IPS-18a (cell line): ENCODE measurements around the gene TACR1.

Experiments used
- H3K27ac ChIP-seq: one replicate; pipeline ENCODE4 v1.5.1; 2013; ENCODE audit warnings: low read length
- H3K27me3 ChIP-seq: one replicate; pipeline ENCODE4 v1.6.1; 2013; ENCODE audit warnings: mild to moderate bottlenecking, low read length; ENCODE audit not compliant: control insufficient read depth, insufficient read depth
- H3K36me3 ChIP-seq: one replicate; pipeline ENCODE4 v1.6.1; 2013; ENCODE audit warnings: low read depth, low read length; ENCODE audit not compliant: control insufficient read depth
- H3K4me1 ChIP-seq: one replicate; pipeline ENCODE4 v1.6.1; 2013; ENCODE audit warnings: low read depth, low read length; ENCODE audit not compliant: control insufficient read depth
- H3K4me3 ChIP-seq: one replicate; pipeline ENCODE4 v1.5.1; 2013; ENCODE audit warnings: low read length
- H3K9ac ChIP-seq: one replicate; pipeline ENCODE4 v1.6.1; 2013; ENCODE audit warnings: mild to moderate bottlenecking, low read length, moderate library complexity
- H3K9me3 ChIP-seq: one replicate; pipeline ENCODE4 v1.6.1; 2013; ENCODE audit warnings: low read depth, low read length; ENCODE audit not compliant: control insufficient read depth

Gene TACR1

DNA sequence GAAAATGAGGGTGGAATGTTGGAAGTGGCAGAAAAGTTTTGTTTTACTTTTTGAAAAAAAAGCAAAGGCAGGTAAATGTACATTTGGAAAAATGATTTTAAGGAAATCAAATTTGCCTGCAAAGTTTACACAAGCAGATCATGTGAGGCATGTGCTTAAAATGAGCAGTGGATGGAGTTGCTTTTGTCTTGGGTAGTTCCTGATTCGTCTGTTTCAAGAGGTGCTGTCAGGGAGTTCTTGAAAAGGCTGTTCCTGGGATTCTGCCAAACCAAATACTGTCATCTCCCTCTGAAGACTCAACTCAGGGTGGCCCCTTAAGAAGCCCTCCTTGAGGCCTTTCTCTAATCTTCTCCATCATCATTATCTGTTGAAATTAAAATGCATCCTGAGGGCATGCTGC, 59.0 kb downstream of the TACR1 start:
- Histone ChIP-seq H3K27ac (no peak overlapping the region), H3K9me3 (no peaks in the 10 kb centered on the region), H3K36me3 (no peaks in the 10 kb centered on the region), H3K27me3 (no peaks in the 10 kb centered on the region), H3K4me3 (no peak overlapping the region), H3K4me1 (no peaks in the 10 kb centered on the region), H3K9ac (no peak overlapping the region)

DNA sequence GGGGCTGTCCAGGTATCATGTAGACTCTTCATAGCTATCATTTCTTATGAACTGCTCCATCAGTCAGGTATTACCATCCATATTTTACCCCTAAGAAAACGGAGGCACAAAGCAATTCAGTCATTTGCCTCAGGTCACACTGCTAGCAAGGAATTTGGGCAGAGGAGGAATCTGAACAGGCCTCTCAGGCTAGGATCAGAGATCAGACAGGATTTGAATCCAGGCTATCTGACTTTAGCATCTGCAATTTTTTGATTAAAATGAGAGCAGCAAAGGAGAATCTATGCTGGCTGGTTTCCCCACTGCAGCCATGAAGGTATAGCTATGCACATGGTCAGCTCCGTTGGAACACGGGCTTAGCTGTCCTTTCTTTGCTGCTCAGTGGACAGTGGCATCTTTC, 60.1 kb downstream of the TACR1 start:
- Histone ChIP-seq H3K27ac (no peak overlapping the region), H3K27me3 (no peaks in the 10 kb centered on the region), H3K9ac (no peak overlapping the region), H3K9me3 (no peaks in the 10 kb centered on the region), H3K4me3 (no peak overlapping the region), H3K36me3 (no peaks in the 10 kb centered on the region), H3K4me1 (no peaks in the 10 kb centered on the region)

DNA sequence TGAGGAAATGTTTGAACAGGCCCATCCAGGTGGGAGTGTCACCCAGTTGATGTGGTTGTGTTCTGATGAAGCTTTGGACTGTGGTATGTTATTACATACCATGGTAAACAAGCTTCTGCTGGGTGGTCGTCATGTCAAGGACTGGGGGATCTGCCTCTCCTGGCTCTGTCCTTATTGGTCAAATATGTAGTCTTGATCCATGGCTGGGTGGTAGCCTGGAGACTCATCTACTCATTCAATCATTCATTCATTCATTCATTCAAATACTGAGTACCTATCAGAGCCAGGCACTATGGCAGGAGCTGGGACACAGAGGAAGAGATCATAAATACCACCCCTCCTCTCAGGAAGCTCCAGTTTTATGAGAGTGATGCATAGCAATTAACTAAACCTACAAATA, 60.8 kb downstream of the TACR1 start:
- Histone ChIP-seq H3K27ac (no peak overlapping the region), H3K27me3 (no peaks in the 10 kb centered on the region), H3K4me3 (no peak overlapping the region), H3K9me3 (no peaks in the 10 kb centered on the region), H3K36me3 (no peaks in the 10 kb centered on the region), H3K9ac (no peak overlapping the region), H3K4me1 (no peaks in the 10 kb centered on the region)

DNA sequence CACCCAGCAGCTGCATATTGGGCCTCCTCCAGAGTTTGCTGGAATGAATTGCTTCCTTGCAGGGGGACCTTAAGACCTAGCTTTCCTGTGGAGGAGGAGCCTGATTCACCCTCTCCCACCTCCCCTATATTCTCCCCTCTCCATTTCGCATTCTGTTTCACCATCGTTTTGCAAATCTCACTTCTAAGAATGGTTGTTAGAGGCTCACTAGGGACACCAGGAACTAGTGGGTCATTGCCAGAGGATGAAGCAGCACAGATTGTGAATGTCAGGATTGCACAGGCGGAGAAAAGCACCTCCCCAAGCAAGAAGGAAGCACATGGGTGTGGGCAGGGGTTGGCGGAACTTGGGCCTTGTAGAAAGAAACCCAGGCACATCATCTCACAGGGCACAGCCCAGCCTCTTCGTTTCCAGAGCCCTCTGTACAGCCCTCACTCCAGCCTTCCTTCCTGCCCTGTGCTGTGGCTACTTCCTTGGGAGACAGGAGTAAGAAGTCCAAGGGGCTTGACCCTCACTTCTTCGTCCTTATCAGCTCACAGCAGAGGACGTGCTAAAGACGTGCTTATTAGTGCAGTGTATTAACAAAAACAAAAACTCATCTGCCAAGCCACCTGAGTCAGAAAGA, 63.4 kb downstream of the TACR1 start:
- Histone ChIP-seq H3K27me3 (no peaks in the 10 kb centered on the region), H3K36me3 (no peaks in the 10 kb centered on the region), H3K4me3 (no peak overlapping the region), H3K9ac (no peak overlapping the region), H3K27ac (no peak overlapping the region), H3K4me1 (peaks cover 3% of the 10 kb centered on the region), H3K9me3 (no peaks in the 10 kb centered on the region)

DNA sequence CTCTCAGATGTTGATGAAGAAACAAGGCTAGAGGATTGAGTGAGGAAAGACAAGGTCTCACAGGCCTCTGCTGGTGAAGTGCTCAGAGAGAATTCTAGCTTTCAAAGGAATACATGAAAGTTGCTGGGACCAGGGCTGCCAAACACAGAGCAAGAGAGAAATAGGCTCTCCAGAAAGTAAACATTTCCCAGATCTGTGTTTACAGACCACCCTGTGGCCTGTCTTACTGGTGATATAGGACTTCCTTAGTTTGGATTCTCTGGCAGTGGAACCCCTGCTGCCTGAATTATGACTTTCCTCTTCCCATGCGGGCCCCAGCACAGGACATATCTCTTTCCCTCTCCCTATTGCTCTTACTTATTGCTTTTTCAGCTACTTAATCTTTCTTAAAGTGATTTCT, 64.5 kb downstream of the TACR1 start:
- Histone ChIP-seq H3K36me3 (no peaks in the 10 kb centered on the region), H3K4me1 (peaks cover 3% of the 10 kb centered on the region), H3K9me3 (no peaks in the 10 kb centered on the region), H3K27ac (no peak overlapping the region), H3K9ac (no peak overlapping the region), H3K4me3 (no peak overlapping the region), H3K27me3 (no peaks in the 10 kb centered on the region)

DNA sequence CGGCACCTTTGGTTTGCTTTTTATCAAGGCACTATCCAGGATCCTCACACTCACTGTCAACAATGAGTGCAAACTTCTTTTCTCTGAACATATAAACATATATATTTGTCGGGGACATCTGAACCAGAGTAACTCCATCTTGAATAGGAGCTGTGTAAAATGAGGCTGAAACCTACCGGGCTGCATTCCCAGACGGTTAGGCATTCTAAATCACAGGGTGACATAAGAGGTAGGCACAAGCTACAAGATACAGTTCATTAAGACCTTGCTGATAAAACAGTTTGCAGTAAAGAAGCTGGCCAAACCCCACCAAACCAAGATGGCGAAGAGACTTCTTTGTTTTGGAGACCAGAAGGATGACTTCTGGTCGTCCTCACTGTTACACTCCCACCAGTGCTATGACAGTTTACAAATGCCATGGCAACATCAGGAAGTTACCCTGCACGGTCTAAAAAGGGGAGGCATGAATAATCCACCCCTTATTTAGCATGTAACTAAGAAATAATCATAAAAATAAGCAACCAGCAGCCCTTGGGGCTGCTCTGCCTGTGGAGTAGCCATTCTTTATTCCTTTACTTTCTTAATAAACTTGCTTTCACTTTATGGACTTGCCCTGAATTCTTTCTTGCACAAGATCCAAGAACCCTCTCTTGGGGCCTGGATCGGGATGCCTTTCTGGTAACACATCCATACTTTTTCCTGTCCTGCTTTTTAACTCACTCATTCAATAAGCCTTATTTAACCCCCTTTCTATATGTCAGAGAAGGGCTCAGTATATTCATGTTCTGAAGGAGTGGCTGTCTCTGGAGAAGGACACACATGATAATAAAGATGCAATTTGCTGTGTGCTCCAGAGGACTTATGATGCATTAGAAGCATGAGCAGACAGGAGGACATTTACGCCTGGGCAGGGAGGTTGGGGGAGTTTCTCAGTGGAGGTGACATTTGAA, 65.4 kb downstream of the TACR1 start:
- H3K4me1 ChIP-seq = peaks cover 3% of the 10 kb centered on the region
- H3K36me3 ChIP-seq = no peaks in the 10 kb centered on the region
- H3K4me3 ChIP-seq = no peak overlapping the region
- H3K27me3 ChIP-seq = no peaks in the 10 kb centered on the region
- H3K9ac ChIP-seq = no peak overlapping the region
- no peaks in the 10 kb centered on the region for H3K9me3 ChIP-seq
- H3K27ac ChIP-seq = no peak overlapping the region

DNA sequence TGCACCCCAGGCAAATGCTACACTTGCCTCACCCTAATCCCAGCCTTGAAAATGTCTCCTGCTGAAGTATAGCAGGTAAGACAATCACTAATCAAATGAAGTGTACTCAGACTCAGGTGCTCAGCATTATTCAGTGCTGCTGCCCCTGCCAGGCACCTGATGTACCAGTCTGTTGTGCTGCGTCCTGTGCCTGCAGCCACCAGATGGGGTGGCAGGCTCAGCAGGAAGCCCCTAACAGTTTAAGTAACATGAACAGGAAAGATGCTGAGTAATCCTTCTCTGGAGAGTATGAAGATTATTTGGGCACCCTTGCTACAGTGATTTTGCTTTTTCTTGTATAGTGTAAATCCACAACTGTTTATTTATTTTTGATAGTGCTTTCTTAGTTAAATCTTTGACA, 69.1 kb downstream of the TACR1 start:
- Histone ChIP-seq H3K4me3 (no peak overlapping the region), H3K4me1 (peaks cover 3% of the 10 kb centered on the region), H3K9me3 (no peaks in the 10 kb centered on the region), H3K27me3 (no peaks in the 10 kb centered on the region), H3K36me3 (no peaks in the 10 kb centered on the region), H3K9ac (no peak overlapping the region), H3K27ac (no peak overlapping the region)

DNA sequence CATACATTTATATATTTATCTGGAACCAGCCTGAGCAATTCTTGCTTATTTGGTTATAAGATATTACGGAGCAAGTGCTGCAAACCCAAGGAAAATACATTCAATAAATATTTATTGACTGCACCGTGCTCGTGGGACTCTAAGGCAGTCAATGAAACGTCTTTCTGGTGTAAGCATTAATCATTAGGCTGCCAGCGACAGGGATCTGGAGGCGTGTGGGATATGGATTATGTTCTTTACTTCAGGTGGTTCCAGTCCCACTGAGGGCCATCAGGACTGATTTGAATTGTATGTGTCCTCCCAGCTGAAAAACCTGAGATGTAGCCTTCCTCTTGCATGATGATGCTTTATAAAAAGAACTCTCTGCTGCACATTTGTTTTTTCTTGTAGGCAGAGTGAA, 75.4 kb downstream of the TACR1 start:
- H3K27me3 ChIP-seq = no peaks in the 10 kb centered on the region
- H3K9me3 ChIP-seq = no peaks in the 10 kb centered on the region
- no peaks in the 10 kb centered on the region for H3K4me1 ChIP-seq
- H3K36me3 ChIP-seq = no peaks in the 10 kb centered on the region
- H3K4me3 ChIP-seq = no peak overlapping the region
- H3K9ac ChIP-seq = no peak overlapping the region
- H3K27ac ChIP-seq = no peak overlapping the region

DNA sequence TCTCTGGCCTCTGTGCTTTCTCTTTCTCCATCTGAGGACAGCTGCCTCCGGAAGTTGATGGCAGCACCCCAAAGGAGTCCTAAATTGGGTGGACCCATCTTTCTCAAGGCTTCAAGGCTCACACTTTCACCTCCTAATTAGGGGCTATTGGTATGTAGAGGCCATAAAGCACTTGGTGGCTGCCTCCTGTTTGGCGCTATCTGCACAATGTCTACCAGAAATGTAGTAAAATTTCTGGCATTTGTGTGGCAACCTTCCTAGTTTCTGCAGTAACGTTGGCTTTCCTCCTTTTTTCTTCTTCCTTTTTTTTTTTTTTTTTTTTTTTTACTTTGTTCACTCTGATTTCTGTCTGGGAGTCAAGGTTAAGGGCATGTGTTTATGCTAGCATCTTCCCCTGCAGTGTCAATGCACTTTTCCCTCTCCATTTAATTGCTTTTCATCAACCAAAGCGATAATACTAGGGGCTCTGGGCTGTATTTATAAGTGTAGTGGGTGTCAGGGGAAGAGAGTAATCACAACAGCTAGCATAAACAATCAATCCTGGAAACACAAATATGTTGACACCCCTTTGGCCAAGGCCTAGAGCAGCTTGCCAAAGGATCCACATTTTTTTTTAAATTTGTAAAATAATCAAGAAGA, 86.0 kb downstream of the TACR1 start:
- no peak overlapping the region for H3K9ac ChIP-seq
- H3K4me3 ChIP-seq = no peak overlapping the region

DNA sequence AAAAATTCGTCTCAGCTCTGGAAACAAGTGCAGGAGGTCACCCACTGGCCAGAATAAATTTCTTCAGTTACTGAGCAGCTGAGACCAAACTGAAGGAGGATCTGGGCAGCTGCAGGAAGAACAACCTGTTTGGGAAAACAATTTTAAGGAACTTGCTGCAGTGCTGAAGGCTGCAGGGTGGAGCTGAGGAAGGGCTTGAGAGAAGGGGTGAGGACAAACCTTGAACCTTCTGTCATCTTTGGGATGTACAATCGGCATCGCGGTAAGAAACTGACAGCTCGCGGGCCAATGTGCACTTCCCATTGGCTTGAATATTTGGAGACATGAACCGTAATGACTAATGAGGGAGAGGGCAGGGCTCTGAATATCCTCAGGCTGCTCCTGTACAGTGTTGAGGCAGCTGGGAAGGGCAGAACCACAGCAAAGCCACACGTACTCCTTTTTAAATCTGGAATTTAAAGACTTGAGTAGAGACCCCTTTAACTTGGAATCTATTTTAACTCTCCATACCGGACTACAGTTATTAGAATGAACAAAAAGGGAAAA, 90.3 kb downstream of the TACR1 start:
- H3K4me3 ChIP-seq = no peak overlapping the region
- peaks cover 16% of the 10 kb centered on the region for H3K4me1 ChIP-seq
- no peak overlapping the region for H3K27ac ChIP-seq

More for the DNA sequence above, 86.0 kb downstream of the TACR1 start:
- Histone ChIP-seq H3K4me1 (peaks cover 11% of the 10 kb centered on the region), H3K27me3 (no peaks in the 10 kb centered on the region), H3K27ac (no peak overlapping the region), H3K9me3 (no peaks in the 10 kb centered on the region), H3K36me3 (no peaks in the 10 kb centered on the region)

DNA sequence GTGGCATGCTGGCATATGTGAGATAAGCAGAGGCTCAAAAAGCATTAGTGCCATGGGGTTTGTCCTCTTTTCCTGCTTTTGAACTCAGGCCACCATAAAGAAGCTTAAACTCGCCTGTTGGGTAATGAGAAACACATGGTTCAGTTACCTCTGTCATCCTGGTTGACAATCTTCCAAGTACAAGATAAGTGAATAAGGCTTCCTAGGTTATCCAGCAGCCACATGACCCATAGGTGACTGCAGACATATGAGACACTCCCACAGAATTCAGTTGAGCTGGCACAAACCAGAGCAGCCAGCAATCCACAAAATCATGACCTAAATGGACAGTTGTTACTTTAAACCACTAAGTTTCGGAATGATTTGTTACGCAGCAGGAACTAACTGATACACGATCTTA, 97.3 kb downstream of the TACR1 start:
- H3K9me3 ChIP-seq = peaks cover 4% of the 10 kb centered on the region
- H3K4me1 ChIP-seq = peaks cover 4% of the 10 kb centered on the region
- H3K9ac ChIP-seq = no peak overlapping the region
- H3K4me3 ChIP-seq = no peak overlapping the region
- no peak overlapping the region for H3K27ac ChIP-seq
- no peaks in the 10 kb centered on the region for H3K36me3 ChIP-seq
- H3K27me3 ChIP-seq = no peaks in the 10 kb centered on the region

More for the DNA sequence above, 90.3 kb downstream of the TACR1 start:
- Histone ChIP-seq H3K27me3 (no peaks in the 10 kb centered on the region), H3K9ac (no peak overlapping the region), H3K9me3 (no peaks in the 10 kb centered on the region), H3K36me3 (no peaks in the 10 kb centered on the region)
